Thyroid gland (tissue), 4 donors: ENCODE results near the gene LEO1.

ENCODE experiments used
- POLR2A ChIP-seq, 2 donors: fragments of 450-650 bp; IDR thresholded peaks; one replicate each; pipeline ENCODE4 v1.6.1; 2017; ENCODE audit warnings: antibody characterized with exemption in 2 of 2, mild to moderate bottlenecking in 2 of 2, moderate library complexity in 1 of 2
- TF ChIP-seq, protein P1 (sequence below), 6 experiments: fragments of 200-600 bp in 3 of 6; fragments of 450-650 bp in 3 of 6; sonication (generic) in 3 of 6; IDR thresholded peaks; one replicate each; pipeline ENCODE4 v1.5.1; 2016 to 2019; ENCODE audit warnings: antibody characterized with exemption in 6 of 6, mild to moderate bottlenecking in 2 of 6, inconsistent platforms in 1 of 6, moderate library complexity in 1 of 6

DNA sequence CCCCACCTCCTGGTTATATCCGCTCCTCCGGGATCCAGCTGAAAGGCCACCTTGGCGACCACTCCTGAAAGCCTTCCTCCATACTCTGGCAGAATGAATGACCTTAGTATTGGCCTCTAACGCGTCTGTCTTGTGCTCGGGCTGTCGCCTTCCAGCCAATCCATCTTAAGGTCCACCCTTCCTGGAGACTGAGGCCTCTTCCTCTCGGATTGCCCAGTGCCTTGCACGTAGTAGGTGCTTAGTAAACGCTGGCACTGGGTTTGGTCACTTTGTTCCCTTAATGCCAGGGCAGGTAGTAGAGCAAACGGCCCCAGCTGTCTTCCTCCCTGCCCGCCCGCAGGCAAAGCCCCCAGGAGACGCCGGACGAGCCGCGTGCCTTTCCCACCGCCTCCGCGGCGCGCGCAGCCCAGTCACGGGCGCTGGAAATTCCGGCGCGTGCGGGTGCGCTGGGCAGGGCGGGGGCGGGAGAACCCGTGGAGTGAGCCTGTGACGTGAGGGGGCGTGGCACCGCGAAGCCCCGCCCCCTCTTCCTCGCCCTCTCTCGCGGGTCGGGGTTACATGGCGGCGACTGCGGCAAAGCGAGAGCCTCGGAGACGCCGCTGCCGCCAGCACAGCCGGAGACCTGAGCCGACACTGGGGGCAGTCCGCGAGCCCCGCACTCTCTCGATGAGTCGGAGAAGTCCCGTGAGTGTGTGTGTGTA lies 47.3 kb upstream of the LEO1 start, which contains the start of gene MAPK6:
- TF ChIP-seq POLR2A (IDR thresholded peaks at IDR 0.05): peak; percentile 50 to 98
- TF ChIP-seq, protein P1, sequence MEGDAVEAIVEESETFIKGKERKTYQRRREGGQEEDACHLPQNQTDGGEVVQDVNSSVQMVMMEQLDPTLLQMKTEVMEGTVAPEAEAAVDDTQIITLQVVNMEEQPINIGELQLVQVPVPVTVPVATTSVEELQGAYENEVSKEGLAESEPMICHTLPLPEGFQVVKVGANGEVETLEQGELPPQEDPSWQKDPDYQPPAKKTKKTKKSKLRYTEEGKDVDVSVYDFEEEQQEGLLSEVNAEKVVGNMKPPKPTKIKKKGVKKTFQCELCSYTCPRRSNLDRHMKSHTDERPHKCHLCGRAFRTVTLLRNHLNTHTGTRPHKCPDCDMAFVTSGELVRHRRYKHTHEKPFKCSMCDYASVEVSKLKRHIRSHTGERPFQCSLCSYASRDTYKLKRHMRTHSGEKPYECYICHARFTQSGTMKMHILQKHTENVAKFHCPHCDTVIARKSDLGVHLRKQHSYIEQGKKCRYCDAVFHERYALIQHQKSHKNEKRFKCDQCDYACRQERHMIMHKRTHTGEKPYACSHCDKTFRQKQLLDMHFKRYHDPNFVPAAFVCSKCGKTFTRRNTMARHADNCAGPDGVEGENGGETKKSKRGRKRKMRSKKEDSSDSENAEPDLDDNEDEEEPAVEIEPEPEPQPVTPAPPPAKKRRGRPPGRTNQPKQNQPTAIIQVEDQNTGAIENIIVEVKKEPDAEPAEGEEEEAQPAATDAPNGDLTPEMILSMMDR (IDR thresholded peaks at IDR 0.05): peak in 1 of 6 experiments; percentile 14
